Measurements from ENCODE around the gene GOLGA6D.
"Not testable (repeated sequence)": the region's sequence is repeated elsewhere in the genome, so short reads cannot be mapped to it uniquely, and the experiment has no call there.

GOLGA6D gene, protein sequence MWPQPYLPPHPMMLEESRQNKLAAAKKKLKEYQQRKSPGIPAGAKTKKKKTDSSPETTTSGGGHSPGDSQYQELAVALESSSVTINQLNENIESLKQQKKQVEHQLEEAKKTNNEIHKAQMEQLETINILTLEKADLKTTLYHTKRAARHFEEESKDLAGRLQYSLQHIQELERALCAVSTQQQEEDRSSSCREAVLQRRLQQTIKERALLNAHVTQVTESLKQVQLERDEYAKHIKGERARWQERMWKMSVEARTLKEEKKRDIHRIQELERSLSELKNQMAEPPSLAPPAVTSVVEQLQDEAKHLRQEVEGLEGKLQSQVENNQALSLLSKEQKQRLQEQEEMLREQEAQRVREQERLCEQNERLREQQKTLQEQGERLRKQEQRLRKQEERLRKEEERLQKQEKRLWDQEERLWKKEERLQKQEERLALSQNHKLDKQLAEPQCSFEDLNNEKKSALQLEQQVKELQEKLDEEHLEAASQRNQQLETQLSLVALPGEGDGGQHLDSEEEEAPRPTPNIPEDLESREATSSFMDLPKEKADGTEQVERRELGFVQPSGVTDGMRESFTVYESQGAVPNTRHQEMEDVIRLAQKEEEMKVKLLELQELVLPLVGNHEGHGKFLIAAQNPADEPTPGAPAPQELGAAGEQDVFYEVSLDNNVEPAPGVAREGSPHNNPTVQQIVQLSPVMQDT

DNA sequence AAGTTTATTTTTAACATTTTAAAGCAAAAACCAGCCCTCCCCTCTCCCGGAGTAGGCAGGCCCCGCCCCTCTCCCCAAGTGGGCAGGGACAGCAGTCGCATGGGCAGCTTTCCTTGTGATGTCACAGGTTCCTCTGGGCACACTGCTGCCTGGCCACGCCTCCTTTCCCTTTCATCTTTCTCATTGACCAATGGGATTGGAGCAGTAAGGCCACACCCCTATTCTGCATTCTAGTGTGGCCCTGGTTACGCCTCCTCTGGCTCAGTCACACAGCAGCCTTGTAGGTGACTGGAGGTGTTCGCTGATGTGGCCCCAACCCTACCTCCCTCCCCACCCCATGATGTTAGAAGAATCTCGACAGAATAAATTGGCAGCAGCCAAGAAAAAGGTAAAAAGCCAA, at the start of gene GOLGA6D:
GOLGA6D (plus strand) TSS at position 264 of the 400 bp plus-strand sequence; CDS start at position 305, 41 bp downstream.
- not testable (repeated sequence) for DNase-seq

DNA sequence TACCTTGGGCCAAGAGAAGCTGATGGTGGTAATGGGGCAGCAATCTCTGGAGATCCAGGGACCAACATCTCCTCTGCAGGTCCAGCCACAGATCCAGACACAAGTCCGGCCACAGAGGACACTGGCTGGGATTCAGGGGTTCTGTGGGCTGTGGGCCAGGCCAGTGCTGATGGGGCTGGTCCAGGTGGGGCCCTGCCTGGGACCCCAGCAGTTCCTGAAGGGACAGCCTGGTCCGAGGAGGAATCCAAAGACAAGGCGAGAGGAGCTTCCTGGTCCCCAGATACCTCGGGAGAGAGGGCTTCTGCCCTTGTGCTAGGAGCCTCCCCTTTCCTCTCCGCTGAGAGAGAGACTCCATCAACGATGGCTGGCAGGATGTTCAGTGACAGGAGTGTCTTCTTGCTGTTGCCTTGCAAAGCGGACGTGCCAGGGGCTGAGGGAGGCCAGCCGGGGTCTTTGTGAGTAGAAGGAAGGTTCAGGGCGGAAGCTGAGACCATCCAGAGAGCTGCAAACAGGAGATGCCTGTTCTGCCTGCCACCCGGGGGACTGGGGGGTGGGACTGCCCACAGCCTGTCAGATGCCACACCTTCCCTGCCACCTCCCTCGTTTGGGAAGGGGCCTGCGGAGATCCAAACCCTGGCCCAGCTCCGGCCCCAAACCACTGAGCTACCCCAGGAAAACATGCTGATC, 49.0 kb upstream of the GOLGA6D start:
- DNase-seq: no peak

DNA sequence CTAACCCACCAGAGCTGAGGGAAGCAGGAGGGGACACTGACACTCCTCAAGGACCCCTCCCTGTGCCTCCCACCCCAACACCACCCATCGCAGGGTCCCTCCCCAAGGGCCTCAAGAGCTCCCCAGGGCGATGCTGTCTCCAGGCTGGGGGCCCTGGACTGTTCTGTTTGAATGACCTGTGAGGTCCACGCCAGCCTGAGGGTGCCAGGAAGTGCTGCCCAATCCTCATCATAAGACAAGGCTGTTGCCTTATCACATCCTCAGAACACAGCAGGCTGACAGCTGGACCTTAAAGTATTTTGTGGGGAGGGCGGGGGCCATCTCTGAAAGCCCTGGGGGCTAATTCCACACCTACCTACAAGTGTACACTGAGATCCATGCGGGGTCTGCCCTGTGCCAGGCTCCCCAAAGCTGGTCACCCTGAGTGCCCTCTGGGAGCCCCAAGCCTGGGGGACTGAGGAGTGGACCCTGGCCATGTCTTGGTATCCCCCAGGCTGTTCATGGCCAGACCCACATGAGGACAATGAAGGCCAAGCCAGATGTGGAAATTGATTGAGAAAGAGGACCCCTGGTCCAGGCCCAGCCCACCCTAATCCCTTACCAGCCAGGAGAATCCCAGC, 48.3 kb upstream of the GOLGA6D start:
- no peak for DNase-seq

DNA sequence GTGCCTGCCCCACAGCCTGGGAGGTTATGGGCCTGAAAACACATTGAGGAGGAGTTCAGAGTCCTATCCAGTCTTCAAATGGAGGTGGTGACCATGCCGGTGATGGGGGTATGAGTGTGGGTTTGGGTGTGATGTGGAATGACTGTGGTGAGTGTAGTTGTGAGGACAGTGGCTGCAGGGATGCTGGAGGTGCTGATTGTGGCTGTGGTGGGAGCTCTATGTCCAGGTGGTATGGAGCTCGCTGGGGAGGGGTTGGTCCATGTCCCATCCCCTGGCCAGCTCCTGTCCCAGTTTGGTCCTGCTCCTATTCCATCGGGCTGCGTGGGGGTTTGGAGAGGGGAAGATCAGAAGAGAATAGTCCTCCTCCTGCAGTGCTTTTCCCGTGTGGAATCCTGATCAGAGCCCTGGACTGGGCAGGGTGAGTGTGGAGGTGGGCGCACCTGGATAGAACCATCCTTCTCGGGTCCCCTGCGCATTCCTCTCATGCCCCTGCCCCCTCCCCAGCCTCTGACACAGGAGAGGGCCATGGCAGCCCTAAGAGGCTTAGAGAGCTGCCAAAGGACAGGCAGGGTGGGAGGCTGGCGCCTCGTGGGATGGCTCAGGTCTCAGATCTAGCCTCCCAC, 47.5 kb upstream of the GOLGA6D start:
- DNase-seq: no peak

DNA sequence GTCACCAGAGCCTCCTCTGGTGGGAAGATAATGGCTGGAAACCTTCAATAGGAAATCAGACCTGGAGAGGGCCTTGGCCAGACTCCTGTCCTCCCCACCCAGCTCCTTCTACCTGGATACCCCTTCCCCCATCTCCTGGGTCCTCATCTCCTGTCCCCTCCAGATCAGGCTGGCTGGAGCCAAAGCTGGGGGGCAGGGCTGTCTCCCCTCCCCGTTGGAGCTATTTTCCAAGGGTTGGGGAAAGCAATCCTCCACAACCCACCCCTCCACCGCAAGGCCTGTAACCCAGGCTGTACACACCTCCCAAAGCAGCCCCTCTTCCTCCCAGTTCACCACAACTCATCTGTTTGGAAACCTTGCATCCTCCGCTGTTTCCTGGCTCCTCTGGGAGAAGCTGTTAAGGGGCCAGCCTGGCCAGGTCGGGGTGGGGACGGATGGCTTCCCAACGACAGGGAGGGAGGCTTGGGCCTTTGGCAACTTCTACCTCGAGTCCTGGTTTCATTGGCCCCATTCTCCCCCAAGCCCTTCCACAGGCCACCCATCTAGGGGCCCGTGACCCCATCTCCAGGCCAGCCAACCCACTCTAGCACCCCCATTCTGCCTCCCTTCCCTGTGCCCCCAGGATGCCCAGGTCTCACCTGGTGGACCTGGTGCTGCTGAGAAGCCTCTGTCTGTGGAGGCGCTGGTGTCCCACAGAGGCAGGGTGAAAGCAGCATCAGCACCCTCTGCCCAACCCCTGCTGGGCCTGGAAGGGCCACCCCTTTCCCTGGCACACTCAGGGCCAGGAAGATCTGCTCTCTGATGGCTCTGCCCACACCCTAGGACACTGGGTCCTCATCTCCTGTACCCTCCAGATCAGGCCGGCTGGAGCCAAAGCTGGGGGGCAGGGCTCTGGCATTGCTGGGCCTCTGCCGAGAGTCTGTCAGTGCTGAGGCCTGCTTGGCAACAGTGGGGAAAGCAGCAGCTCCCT, 46.6 kb upstream of the GOLGA6D start:
- no peak for DNase-seq

DNA sequence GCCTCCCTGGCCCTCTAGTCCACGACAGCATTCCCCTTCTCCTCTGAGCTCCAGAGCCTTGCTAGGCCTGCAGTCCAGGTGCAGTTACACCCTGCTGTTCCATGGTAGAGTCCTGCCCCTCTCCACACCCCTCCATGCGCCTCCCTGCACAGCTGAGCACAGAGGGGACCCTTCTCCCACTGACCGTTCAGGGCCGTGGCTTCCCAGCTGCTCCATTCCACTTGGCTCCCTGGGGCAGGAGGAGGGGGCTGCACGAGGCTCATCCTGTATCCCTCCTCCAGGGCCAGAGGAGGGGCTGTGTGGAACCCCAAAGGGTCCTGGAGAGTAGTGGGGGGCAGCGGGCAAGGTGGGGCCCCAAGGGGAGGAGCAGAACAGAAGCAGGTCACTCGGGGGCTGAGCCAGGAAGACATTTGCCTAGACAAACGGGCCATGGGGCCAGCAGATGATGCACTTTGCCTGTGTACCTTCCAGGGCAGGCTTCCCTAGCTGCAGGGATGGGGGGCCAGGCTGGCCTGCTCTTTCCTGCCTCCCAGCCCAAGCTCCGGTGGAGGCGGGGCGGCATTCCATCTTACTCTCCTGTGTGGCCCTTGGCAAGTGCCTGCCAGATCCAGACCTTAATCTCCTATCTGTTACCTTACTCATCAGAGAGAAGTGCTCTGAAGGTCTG, 45.2 kb upstream of the GOLGA6D start:
- DNase-seq: no peak

DNA sequence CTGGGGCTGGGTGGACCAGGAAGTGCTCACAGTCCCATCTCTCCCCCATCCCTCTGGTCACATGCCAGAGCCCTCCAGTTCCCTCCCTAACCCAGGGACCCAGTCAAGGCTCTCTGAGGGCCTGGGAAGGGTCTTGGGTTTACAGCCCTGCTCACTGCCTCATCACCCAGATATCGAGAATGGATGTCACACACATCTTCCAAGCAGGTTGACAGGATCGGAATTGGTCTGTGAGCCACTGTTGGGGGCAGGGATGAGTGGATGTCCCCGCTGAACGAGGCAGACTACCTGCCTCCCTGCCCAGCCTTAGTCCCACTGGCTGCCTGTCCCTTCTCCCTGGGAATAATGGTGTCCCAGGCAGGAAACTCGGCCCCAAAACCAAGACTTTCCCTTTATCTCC, 44.5 kb upstream of the GOLGA6D start:
- DNase-seq: no peak

DNA sequence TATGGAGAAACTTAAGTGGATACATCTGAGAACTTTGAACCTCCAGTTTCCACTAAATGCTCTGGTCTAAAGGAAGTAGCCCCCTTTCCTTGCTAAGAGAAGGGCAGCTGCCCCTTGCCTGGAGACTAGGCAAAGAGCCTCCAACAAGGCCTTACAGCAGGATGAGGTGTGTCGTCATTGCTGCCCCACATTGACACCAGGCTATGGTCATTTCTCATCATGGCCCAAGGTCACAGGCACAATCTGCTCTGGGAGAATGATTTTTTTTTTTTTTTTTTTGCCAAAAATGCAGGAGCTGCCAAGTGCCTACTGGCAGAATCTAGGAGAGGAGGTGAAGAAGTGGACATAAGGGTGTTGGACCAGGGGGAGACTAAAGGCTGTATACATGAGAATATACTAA, 36.9 kb upstream of the GOLGA6D start:
- not testable (repeated sequence) for DNase-seq

DNA sequence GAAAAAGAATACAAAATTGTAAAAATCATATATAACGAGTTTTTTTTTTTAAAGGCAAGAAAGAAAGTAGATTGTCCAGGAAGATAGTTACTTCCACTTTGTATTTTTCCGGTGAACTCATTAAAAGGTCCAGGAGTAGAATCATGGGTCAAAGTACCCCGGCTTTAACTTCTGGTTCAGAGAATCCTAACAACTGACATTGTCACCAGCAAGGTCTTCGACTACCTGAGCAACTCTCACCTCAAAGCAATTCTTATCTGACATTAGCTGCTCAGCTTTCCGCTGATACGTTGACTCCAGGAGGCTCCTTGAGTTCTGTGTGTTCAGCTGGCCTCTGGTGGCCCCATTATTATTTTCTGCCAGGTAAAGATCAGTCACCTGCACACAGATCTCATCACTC, 33.6 kb upstream of the GOLGA6D start:
- not testable (repeated sequence) for DNase-seq

DNA sequence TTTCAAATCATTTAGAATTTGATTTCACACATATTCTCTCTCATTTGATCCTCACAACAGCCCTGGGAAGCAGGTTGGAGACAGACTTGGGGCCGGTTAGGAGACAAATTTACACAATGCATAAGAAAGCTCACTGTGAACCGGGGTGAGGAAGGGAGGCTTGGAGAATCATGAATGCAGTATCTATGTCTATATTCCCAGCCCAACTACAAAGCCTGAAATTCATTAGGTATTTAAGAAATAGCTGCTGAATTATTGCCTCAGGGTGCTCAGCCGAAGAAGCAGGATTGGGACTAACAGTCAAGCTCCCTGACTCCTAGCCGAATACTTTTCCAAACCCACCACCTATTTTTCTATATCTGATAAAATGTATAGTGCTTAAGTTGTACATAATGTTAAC, 32.9 kb upstream of the GOLGA6D start:
- DNase-seq: no peak

DNA sequence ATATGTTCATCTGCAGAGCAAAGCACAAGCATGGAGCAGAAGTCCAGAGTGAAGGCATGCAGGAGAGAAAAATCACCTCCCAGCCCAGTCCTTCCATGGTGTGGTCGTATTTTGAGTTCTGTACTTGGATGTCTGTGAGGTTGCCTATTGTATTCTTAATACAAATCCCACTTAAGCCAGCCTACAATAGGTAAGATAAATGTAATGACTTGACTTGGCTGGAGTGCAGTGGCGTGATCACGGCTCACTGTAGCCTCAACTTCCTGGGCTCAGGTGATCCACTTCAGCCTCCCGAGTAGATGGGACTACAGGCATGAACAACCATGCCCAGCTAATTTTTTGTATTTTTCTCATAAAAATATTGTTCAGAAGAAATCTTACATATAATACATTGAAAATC, 31.3 kb upstream of the GOLGA6D start:
- DNase-seq: not testable (repeated sequence)

DNA sequence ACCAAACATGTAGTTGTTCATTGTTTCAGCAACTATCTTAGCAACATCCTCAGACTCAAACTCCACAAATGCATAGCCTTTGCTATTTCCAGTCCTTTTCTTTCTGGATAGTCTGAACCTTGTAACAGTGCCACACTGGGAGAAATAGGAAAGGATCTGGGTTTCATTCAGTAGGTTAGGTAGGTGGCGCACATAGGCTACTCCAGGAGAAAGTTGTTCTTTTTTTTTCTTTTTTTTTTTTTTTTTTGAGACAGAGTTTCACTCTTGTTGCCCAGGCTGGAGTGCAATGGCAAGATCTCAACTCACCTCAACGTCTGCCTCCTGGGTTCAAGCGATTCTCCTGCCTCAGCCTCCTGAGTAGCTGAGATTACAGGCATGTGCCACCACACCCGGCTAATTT, 30.4 kb upstream of the GOLGA6D start:
- DNase-seq: not testable (repeated sequence)

DNA sequence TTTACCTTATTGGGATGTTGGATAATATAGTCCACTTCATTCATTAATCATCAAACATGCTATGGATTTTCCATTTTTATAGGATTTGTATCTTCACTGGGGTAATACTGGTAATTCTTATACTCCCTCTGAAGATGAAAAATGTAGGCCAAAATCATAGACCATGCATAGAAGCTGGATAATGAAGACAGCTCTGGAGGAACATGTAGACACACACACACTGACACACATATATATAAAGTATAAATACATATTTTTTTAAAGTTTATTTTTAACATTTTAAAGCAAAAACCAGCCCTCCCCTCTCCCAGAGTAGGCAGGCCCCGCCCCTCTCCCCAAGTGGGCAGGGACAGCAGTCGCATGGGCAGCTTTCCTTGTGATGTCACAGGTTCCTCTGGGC, 24.6 kb upstream of the GOLGA6D start, which contains the start of gene GOLGA6C:
GOLGA6C (plus strand) TSS at position 301 of the 400 bp plus-strand sequence. CDS start 265 bp downstream, outside the sequence.
- not testable (repeated sequence) for DNase-seq

DNA sequence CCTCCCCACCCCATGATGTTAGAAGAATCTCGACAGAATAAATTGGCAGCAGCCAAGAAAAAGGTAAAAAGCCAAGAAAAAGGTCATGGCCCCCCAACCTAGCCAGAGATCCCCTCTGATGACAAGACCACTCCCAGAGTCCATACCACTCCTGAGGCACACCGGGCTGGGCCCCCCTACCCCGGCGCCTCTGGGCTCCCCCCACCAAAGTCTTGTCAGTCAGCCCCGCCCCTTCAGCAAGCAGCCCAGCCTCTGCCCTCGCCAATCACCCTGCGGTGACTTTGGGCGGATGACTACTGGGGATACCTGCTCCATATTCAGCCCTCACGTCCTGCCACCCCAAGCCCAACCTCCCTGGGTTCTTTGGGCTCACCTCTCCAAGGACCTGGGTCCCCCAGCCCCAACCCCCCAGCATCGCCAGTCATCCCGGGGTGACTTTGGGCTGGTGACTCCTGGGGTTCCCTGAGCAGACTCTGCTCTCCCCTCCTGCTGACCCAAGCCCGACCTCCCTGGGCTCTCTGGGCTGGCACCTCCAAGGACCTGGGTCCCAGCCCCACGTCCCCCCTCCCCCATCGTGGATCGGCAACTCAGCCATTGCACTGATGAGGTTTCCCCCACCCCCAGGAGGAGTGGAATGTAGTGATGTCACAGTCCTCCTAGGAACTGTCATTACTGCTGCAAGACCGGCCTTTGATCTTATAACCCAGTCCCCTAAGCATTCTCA, 23.9 kb upstream of the GOLGA6D start:
- DNase-seq: not testable (repeated sequence)

DNA sequence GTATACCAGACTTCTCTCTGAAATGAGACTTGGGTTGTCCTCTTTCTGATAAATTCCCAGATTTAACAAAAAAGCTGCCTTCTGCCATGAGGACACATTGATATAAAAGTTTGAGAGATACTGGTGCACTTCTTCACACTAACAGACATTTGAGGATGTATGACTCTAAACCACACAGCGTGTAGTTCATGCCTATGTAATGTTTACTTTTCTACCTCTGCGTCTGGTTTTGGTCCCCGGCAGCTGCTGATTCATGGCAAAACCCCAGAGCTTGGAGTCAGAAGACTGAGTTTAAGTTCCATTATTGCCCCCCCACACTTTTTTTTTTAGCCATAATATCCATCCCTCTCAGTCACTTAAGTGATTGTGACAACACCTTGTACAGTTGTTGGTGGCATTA, 22.8 kb upstream of the GOLGA6D start:
- DNase-seq: not testable (repeated sequence)

DNA sequence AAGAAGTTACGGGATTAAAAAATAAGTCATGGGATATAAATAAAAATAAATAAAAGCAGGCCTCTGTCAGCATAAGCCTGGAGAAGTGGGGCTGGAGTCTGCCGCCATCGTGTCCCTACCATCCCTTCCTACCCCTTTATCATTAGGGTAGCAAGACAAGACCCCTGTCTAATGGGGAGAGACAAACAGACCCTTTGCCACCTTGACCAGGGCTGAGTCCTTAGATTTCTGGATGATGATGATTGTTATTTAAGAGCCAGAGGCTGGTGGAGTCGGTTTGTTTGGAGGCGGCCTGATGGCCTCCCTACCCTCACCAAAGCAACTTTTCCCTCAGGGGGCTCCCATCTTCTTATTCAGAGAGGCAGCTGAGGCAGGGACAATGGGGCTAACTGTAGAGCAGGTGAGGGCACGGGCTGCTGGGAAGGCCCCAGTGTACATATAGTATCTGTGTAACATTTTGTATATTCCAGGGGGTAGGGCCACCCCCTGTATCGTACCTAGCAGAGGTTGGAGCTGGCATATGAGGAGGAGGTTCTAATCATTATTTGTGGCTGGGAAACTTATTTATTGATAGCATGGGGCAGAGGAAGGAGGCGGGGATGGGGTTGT, 8.8 kb upstream of the GOLGA6D start:
- DNase-seq: not testable (repeated sequence)

DNA sequence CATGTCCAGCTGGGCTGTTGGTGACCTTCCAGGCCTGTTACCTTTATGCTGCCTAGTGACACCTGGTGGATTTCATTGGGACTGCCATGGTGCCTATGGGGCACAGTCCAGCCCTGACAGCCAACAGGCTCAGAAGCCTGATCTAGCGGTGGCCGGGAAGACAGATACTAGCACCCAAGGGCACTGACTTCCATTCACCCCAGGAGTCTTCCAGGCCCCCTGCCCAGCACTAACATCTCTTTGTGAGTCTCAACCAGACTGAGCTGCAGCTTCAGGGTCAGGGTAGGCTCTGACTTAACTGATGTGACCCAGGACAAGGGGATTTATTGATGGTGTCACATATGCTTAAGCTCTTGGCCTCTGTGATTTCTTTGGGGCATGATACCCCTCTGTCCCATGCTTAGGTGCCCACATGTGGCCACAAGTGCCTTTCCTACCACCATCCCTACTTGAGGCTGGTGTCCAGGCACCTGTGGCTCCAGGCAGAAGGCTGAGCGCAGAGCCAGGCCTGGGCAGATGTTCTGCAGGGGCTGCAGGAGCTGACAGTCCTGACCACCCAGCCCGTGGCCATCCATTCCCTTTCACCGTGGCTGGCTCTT, 8.0 kb upstream of the GOLGA6D start:
- DNase-seq: not testable (repeated sequence)

DNA sequence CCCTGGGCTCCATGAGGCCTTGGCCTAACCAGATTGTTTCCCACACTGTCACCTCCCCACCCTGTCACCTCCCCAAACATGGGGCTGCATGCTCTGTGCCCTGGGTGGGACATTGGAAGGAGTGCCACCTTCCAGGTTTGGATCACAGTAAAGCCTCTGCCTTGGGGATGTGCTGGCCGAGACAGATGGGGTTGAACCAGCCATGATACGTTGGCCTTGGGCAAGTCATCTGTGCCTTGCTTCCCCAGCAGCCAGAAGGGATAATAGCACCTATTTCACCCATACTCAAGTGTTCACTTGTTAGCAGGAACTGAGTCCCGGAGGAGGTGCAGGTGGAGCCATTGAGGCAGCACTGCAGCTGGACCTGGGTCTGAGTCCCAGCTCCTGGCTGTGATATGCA, 7.0 kb upstream of the GOLGA6D start:
- not testable (repeated sequence) for DNase-seq

DNA sequence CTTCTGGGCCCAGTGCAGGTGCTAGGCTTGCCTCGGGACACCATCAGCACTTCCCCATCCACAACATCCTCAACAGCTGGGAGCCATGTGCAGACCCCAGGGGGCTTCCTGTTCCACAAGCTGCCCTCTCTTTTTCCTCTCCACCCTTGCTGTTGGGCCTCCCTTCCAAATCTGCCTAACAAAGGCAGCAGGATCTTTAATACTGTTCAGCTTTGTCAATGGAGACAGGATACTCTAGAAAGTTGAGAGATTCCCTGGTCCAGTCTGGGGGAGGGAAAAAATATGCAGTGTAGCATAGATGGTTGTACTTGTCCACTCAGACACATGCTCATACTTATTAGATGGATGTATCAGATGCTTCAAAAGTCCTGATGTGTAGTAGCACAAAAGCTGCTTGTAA, 4.1 kb upstream of the GOLGA6D start:
- not testable (repeated sequence) for DNase-seq
